Activated T-helper 17 cell treated with anti-CD3 and anti-CD28 coated beads, Interleukin-2, amount 50 U/mL, for 72 hours (primary cell): ENCODE measurements around the gene IVNS1ABP. TPM values are rescaled to one million over a fixed set of nuclear protein-coding genes. Genes with fewer than 3 reads are reported as not detected.

Source experiments
- total RNA-seq, 2 donors: library from RNA; stranded (reverse); gene quantifications; one replicate each; pipeline ENCODE4 v1.2.3, GENCODE V29; 2022

Gene IVNS1ABP
- total RNA-seq, 2 donors from 2014 or later: 215 to 269 TPM

Other genes with a start within 250 kb of the IVNS1ABP start
- gene TRMT1L, start 160.3 kb downstream of the IVNS1ABP start, total RNA-seq: 10 to 100 TPM; 23.7 to 30.2 TPM
- 1 to 10 TPM; 5.2 to 9.4 TPM for gene SWT1, start 160.1 kb downstream of the IVNS1ABP start, total RNA-seq